Keratinocyte (primary cell): ENCODE results near the gene FOXB2. TPM values are rescaled to one million over a fixed set of nuclear protein-coding genes. Genes with fewer than 3 reads are reported as not detected.
"Not testable (repeated sequence)": the region's sequence is repeated elsewhere in the genome, so short reads cannot be mapped to it uniquely, and the experiment has no call there.

Experiments used
- DNase-seq: peaks from one replicate; pipeline ENCODE4 v3.0.0-alpha.2; 2011; ENCODE audit warnings: low read depth, missing footprints, low spot score
- FAIRE-seq: peaks from 2 replicates; lab custom pipeline; 2011; peaks lifted over from hg19 to GRCh38; lab: Jason Lieb, UNC
- H2AFZ ChIP-seq: 2 replicates; pipeline ENCODE4 v1.6.0; 2012; ENCODE audit warnings: low read length, control low read depth, inconsistent platforms; ENCODE audit not compliant: control insufficient read depth
- H3K27ac ChIP-seq: 2 replicates; pipeline ENCODE4 v1.5.1; 2011; ENCODE audit warnings: low read length; ENCODE audit not compliant: control insufficient read depth, insufficient read depth
- H3K27me3 ChIP-seq: 3 replicates; pipeline ENCODE4 v1.6.0; 2011; ENCODE audit warnings: low read length; ENCODE audit not compliant: control insufficient read depth, insufficient read depth; ENCODE audit errors: extremely low read depth
- H3K36me3 ChIP-seq, 2 experiments: 2 replicates in 1 of 2; 3 replicates in 1 of 2; pipeline ENCODE4 v1.5.1; 2011; ENCODE audit warnings: low read length in 2 of 2, mild to moderate bottlenecking in 1 of 2; ENCODE audit not compliant: control insufficient read depth in 2 of 2, insufficient read depth in 2 of 2; ENCODE audit errors: extremely low read depth in 1 of 2
- H3K4me1 ChIP-seq: 3 replicates; pipeline ENCODE4 v1.5.1; 2011; ENCODE audit warnings: low read length; ENCODE audit not compliant: control insufficient read depth, insufficient read depth; ENCODE audit errors: extremely low read depth
- H3K4me2 ChIP-seq: 3 replicates; pipeline ENCODE4 v1.6.0; 2011; ENCODE audit warnings: low read depth, low read length; ENCODE audit not compliant: control insufficient read depth, insufficient read depth; ENCODE audit errors: extremely low read depth
- H3K4me3 ChIP-seq, 3 experiments: fragments of 200-600 bp in 1 of 3; sonication (generic) in 1 of 3; 2 replicates in 2 of 3; 3 replicates in 1 of 3; pipeline ENCODE4 v1.5.1; 2011 to 2016; ENCODE audit warnings: low read length in 3 of 3, mild to moderate bottlenecking in 3 of 3, control low read depth in 2 of 3, inconsistent platforms in 1 of 3, low read depth in 1 of 3, mixed read lengths in 1 of 3, mixed run types in 1 of 3, moderate library complexity in 1 of 3; ENCODE audit not compliant: control insufficient read depth in 2 of 3, insufficient read depth in 2 of 3; ENCODE audit errors: extremely low read depth in 1 of 3
- H3K79me2 ChIP-seq: 2 replicates; pipeline ENCODE4 v1.6.0; 2012; ENCODE audit warnings: low read length; ENCODE audit not compliant: control insufficient read depth, insufficient read depth
- H3K9ac ChIP-seq: 3 replicates; pipeline ENCODE4 v1.6.0; 2011; ENCODE audit warnings: low read length; ENCODE audit not compliant: control insufficient read depth, insufficient read depth; ENCODE audit errors: extremely low read depth
- H3K9me1 ChIP-seq: 3 replicates; pipeline ENCODE4 v1.6.0; 2011; ENCODE audit warnings: low read length; ENCODE audit not compliant: control insufficient read depth, insufficient read depth; ENCODE audit errors: extremely low read depth
- H3K9me3 ChIP-seq: 2 replicates; pipeline ENCODE4 v1.5.1; 2012; ENCODE audit warnings: low read depth, low read length; ENCODE audit not compliant: control insufficient read depth
- H4K20me1 ChIP-seq: 3 replicates; pipeline ENCODE4 v1.6.0; 2011; ENCODE audit warnings: low read length; ENCODE audit not compliant: control insufficient read depth, insufficient read depth; ENCODE audit errors: extremely low read depth
- CTCF ChIP-seq, 3 experiments: IDR thresholded peaks in 1 of 3; conservative IDR thresholded peaks in 1 of 3; optimal IDR thresholded peaks in 1 of 3; 2 replicates in 2 of 3; 3 replicates in 1 of 3; pipeline versions ENCODE3 to v1.5.1; 2011; ENCODE audit warnings: low read length in 3 of 3, mild to moderate bottlenecking in 3 of 3, moderate library complexity in 2 of 3, control low read depth in 1 of 3, inconsistent platforms in 1 of 3; ENCODE audit not compliant: insufficient read depth in 2 of 3; ENCODE audit errors: extremely low read depth in 1 of 3
- EZH2 ChIP-seq: IDR thresholded peaks from one replicate; pipeline ENCODE4 v1.6.1; 2012; ENCODE audit warnings: inconsistent platforms, mild to moderate bottlenecking, low read length, moderate library complexity
- dilution Hi-C: fragments of 300-500 bp; cut with MboI; formaldehyde crosslinking; loops from one replicate; pipeline ENCODE4 v1.7.0; 2020; ENCODE audit warnings: low sequenced_read_pairs; ENCODE audit not compliant: extremely low pct_ligation_motif_present
- polyA plus RNA-seq, 5 experiments: library from polyadenylated mRNA; depleted of rRNA in 3 of 5; stranded (reverse) in 3 of 5; stranded (forward) in 1 of 5; unstranded in 1 of 5; fragments of >200 nt; gene quantifications; 1 replicate in 1 of 5; 2 replicates in 3 of 5; 3 replicates in 1 of 5; pipeline versions ENCODE4 v1.2.1 to v1.2.3, GENCODE V29; 2011 to 2012; ENCODE audit warnings: missing spikeins in 2 of 5, low read depth in 1 of 5, low replicate concordance in 1 of 5

The FOXB2 gene
- polyA plus RNA-seq, 1 donor (not counting 4 experiments of a cell fraction or from before 2014, with no cell fraction given) = not detected

- Histone ChIP-seq H4K20me1 (no peaks in the 10 kb centered on the region), H3K9me1 (no peaks in the 10 kb centered on the region), H3K4me2 (no peak overlapping the region), H3K9ac (no peak overlapping the region), H3K9me3 (no peaks in the 10 kb centered on the region), H3K27me3 (no peaks in the 10 kb centered on the region), H3K4me1 (no peaks in the 10 kb centered on the region), H3K27ac (no peak overlapping the region), H3K4me3 (no peak overlapping the region), H2AFZ (no peak overlapping the region), H3K36me3 (no peaks in the 10 kb centered on the region), H3K79me2 (no peaks in the 10 kb centered on the region)
- TF ChIP-seq CTCF (optimal IDR thresholded peaks at IDR 0.05 in 1 of 3, IDR thresholded peaks at IDR 0.05 in 1 of 3, conservative IDR thresholded peaks at IDR 0.05 in 1 of 3; ENCODE audit: extremely low read depth in 1 of 3, insufficient read depth in 2 of 3, low read length in 3 of 3) = no peak
- no peak for TF ChIP-seq EZH2
- dilution Hi-C loops = no loop called here
- DNase-seq (no peak), FAIRE-seq (no peak)
Observed at GRCh38 chr9:77038281-77039036, 19.0 kb downstream of the FOXB2 start.

GRCh38 chr9:77040340-77040739 lies 20.9 kb downstream of the FOXB2 start:
- Histone ChIP-seq H3K9me1 (no peaks in the 10 kb centered on the region), H3K79me2 (no peaks in the 10 kb centered on the region), H3K4me3 (no peak overlapping the region), H4K20me1 (no peaks in the 10 kb centered on the region), H2AFZ (no peak overlapping the region), H3K4me2 (no peak overlapping the region), H3K9me3 (no peaks in the 10 kb centered on the region), H3K4me1 (no peaks in the 10 kb centered on the region), H3K9ac (no peak overlapping the region), H3K27ac (no peak overlapping the region), H3K36me3 (no peaks in the 10 kb centered on the region), H3K27me3 (no peaks in the 10 kb centered on the region)
- dilution Hi-C loops = no loop called here
- TF ChIP-seq CTCF (optimal IDR thresholded peaks at IDR 0.05 in 1 of 3, IDR thresholded peaks at IDR 0.05 in 1 of 3, conservative IDR thresholded peaks at IDR 0.05 in 1 of 3; ENCODE audit: extremely low read depth in 1 of 3, insufficient read depth in 2 of 3, low read length in 3 of 3) = no peak
- DNase-seq (no peak), FAIRE-seq (no peak)

- dilution Hi-C loops = not testable (repeated sequence)
Observed at GRCh38 chr9:77043743-77044142, 24.3 kb downstream of the FOXB2 start.

GRCh38 chr9:77060681-77061080 lies 41.2 kb downstream of the FOXB2 start:
- H3K79me2 ChIP-seq, H3K27ac ChIP-seq, FAIRE-seq, H3K9me3 ChIP-seq, DNase-seq, H3K9me1 ChIP-seq, H3K27me3 ChIP-seq, H3K4me2 ChIP-seq, H3K4me1 ChIP-seq, H3K36me3 ChIP-seq, H3K4me3 ChIP-seq, H2AFZ ChIP-seq, H3K9ac ChIP-seq, H4K20me1 ChIP-seq, dilution Hi-C loops: not testable (repeated sequence)

More at GRCh38 chr9:77043743-77044142, 24.3 kb downstream of the FOXB2 start:
- H3K4me2 ChIP-seq, H3K9ac ChIP-seq, H3K9me3 ChIP-seq, H3K9me1 ChIP-seq, H3K4me3 ChIP-seq, H3K4me1 ChIP-seq, DNase-seq, FAIRE-seq, H3K79me2 ChIP-seq, H4K20me1 ChIP-seq, H3K27me3 ChIP-seq, H3K27ac ChIP-seq, H3K36me3 ChIP-seq, H2AFZ ChIP-seq: not testable (repeated sequence)
